ENCODE measurements around the gene NOTCH2. TPM values are rescaled to one million over a fixed set of nuclear protein-coding genes. Genes with fewer than 3 reads are reported as not detected.

NOTCH2 gene
- total and polyA plus RNA-seq, 2 donors: 33.9 to 166 TPM

DNA sequence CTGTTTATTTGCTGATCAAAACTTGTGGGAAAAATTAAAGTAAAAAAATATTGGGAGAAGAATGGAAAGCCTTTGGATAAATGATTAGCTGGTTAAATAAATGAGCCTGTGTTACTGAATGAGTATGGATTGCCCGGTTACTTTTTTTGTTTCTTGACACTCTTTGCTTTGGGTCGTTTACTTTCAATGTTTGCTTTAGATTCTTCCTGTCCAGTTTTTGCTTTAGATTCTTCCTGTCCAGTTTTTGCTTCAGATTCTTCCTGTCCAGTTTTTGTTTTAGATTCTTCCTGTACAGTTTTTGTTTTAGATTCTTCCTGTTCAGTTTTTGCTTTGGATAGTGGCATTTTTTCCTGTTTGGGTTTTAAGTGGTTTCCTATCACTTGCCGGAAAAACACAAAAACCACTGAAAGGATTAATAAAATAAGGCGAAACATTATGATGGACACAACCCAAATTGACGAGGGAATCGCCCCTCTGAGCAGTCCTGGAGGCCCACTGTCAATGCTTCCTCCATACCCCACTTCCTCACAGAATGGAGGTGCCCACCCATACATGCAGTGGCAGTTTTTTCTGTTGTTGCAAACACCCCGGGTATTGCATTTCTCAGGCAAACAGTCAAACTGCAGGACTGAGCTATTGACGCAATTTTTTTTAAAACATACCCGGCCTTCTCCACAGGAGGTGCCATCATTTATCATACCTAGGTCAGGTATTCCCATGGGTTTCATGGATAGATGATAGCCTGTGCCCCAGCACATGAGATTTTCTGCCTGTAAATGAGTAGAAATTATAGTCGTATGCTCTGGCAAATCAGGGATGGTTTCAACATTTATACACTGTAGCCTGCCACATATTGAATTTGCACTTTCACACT, 175.4 kb downstream of the NOTCH2 start:
- 82% methylated on average over 10 of the region's 10 CpGs for WGBS
- no peak for DNase-seq (ENCODE audit: extremely low spot score)
- Histone ChIP-seq H3K36me3 (ENCODE audit: insufficient read depth) (no peaks in the 10 kb centered on the region), H3K4me1 (ENCODE audit: insufficient read depth) (no peaks in the 10 kb centered on the region), H3K27ac (ENCODE audit: low read depth) (no peak overlapping the region), H3K4me3 (ENCODE audit: low read depth, low read length) (no peak overlapping the region)

DNA sequence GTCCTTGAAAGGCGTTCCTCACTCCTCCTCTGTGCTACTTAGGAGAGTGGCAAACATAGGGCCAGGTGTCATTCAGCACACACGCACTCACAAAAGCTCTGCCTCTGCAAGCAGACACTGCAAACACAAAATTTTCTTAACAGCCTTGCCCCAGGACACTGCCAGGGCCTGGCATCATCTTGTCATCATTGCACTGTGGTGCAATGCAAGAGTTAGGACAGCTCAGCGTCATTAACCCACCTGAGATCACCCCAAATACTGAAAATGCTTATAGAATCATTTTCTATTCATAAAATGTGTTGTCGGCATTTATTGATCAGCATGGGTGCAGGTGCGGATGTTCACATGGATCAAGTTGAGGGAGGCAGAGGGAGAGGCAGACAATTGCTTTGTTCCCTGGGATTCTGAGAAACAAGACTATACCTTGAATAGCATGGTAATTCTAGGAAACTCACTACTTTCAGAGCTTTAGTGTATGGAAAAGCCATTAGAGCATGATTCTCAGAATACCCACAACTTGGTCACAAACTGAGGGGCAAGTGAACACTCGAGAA, 176.1 kb downstream of the NOTCH2 start:
- DNase-seq (ENCODE audit: extremely low spot score): no peak
- Histone ChIP-seq H3K27ac (ENCODE audit: low read depth) (no peak overlapping the region), H3K4me1 (ENCODE audit: insufficient read depth) (no peaks in the 10 kb centered on the region), H3K4me3 (ENCODE audit: low read depth, low read length) (no peak overlapping the region), H3K36me3 (ENCODE audit: insufficient read depth) (no peaks in the 10 kb centered on the region)
- 89% methylated on average over 6 of the region's 6 CpGs for WGBS

DNA sequence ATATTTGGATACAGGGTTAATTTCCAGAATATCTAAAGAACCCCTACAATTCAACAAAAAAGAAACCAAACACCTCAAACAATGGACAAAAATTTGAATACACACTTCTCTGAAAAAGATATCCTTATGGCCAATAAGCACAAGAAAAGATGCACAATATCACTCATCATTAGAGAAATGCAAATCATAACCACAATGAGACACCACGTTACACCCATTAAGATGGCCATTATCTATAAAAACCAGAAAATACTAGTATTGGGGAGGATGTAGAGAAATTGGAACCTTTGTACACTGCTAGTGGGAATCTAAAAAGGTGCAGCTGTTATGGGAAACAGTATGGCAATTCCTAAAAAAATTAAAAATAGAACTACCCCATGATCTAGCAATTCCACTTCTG, 178.1 kb downstream of the NOTCH2 start:
- H3K4me3 ChIP-seq (ENCODE audit: low read depth, low read length): no peak overlapping the region
- DNase-seq (ENCODE audit: extremely low spot score): no peak
- WGBS: 78% methylated on average over 1 of the region's 1 CpG
- H3K4me1 ChIP-seq (ENCODE audit: insufficient read depth): no peaks in the 10 kb centered on the region
- no peaks in the 10 kb centered on the region for H3K36me3 ChIP-seq (ENCODE audit: insufficient read depth)
- H3K27ac ChIP-seq (ENCODE audit: low read depth): no peak overlapping the region

DNA sequence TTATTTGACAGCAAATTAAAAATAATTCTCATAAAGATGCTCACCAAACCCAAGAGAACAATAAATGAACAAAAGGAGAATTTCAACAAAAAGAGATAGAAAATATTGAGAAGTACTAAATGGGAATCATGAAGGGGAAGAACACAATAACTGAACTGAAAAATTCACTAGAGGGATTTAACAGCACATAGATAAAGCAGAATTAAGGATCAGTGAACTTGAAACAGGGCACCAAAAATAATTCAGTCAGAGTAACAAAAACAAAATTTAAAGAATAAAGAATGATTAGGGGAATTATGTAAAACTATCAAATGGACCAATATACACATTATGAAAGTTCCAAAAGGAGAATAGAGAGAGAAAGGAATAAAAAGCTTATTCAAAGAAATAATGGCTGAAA, 181.0 kb downstream of the NOTCH2 start:
- no peak for DNase-seq (ENCODE audit: extremely low spot score)
- no peak overlapping the region for H3K27ac ChIP-seq (ENCODE audit: low read depth)
- no peaks in the 10 kb centered on the region for H3K4me1 ChIP-seq (ENCODE audit: insufficient read depth)
- H3K4me3 ChIP-seq (ENCODE audit: low read depth, low read length): no peak overlapping the region
- no peaks in the 10 kb centered on the region for H3K36me3 ChIP-seq (ENCODE audit: insufficient read depth)

DNA sequence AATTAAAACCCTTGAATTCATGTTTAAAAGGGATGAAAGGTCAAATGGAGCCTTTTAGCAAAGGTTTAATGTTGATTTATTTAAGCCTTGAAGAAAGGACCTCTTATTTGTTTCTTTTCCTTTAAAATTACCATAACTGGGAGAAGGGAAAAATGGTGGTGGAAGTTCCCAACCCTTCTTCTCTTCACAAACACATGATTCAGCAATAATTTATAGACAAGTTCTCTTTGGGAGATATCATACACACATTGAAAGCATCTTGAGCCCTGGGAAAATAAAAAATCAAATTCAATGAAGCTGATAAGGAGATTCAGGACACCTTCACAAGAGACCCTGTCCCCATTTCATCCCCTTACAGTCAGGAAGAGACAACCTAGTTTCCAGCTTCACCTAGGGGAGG, 182.0 kb downstream of the NOTCH2 start:
- Histone ChIP-seq H3K27ac (ENCODE audit: low read depth) (no peak overlapping the region), H3K4me1 (ENCODE audit: insufficient read depth) (no peaks in the 10 kb centered on the region), H3K4me3 (ENCODE audit: low read depth, low read length) (no peak overlapping the region), H3K36me3 (ENCODE audit: insufficient read depth) (no peaks in the 10 kb centered on the region)
- no peak for DNase-seq (ENCODE audit: extremely low spot score)

DNA sequence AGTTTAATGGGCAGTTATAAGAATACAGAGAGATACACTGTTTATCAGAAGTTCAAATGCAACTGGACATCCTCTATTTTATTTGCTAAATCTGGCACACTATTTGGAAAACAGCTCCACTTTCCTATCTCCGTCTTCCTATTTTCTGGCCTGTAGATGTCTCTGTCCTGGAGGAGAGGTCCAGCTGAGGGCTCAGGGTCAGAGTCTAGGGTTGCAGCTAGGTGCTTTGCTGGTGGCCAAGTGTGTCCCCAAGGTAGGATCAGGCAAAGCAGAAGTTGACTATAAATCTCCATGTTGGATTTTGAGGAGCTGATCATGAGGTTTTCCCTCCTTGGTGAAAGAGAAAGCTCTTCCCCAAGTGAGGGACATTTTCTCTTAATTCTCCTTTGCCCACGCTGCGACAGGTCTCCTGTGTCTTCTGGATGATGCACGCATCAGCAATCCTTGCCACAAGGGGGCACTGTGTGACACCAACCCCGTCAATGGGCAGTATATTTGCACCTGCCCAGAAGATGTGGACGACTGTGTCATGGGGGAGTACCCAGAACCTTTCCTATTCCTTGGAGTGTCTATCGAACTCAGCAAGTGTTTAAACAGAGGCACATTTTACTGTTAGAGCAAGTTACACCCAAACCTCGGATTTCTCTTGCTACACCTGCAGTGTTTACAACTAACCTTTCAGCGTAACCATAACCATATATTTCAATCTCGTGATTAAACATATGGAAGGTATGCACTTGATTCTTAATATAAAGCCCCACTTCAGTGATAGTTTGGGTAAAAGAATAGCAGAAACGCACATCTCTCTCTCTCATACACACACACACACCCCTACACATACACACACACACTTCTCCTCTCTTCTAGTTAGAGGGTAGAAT, 183.3 kb downstream of the NOTCH2 start:
- Histone ChIP-seq H3K27ac (ENCODE audit: low read depth) (no peak overlapping the region), H3K36me3 (ENCODE audit: insufficient read depth) (no peaks in the 10 kb centered on the region), H3K4me1 (ENCODE audit: insufficient read depth) (no peaks in the 10 kb centered on the region), H3K4me3 (ENCODE audit: low read depth, low read length) (no peak overlapping the region)
- no peak for DNase-seq (ENCODE audit: extremely low spot score)
- WGBS: 62% methylated on average over 11 of the region's 11 CpGs

DNA sequence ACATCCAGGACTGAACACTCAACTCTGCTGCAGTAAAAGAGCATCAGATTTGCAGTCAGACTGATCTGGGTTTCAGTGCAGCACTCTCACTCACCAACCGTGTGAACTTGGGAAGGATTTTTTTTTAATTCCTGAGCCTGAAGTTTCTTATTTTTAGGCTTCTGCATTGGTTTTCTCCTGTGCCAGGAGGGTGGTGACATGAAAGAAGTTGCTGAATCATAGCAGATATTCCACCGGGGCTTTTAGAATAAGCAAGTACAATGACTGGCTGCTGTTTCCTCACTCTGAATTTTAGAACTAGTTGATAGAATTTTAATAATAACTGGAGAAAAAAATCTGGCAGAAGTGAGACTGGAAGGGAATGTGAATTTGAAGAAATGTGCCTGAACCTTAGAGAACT, 184.8 kb downstream of the NOTCH2 start:
- no peak overlapping the region for H3K27ac ChIP-seq (ENCODE audit: low read depth)
- no peaks in the 10 kb centered on the region for H3K36me3 ChIP-seq (ENCODE audit: insufficient read depth)
- no peaks in the 10 kb centered on the region for H3K4me1 ChIP-seq (ENCODE audit: insufficient read depth)
- no peak for DNase-seq (ENCODE audit: extremely low spot score)
- no peak overlapping the region for H3K4me3 ChIP-seq (ENCODE audit: low read depth, low read length)
- 26% methylated on average over 2 of the region's 2 CpGs for whole genome bisulfite sequencing

DNA sequence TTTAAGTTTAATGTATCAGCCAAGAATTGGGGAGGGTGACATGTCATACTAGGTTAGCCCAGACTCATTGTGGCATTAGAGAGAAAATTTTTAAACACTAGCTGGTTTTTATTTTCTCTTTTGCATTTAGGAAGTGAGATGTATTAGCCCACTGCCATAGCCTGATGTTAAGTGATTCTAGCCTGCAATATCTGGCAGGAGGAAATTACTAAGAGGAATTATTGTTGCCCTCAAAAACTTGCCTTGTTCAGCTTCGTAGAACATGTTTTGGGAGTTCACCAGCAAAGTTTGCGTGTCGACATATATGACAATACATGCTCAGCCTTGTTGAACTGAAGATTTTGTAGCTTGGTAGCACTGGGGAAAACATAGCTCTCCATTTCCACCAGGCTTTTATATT, 185.6 kb downstream of the NOTCH2 start:
- no peaks in the 10 kb centered on the region for H3K4me1 ChIP-seq (ENCODE audit: insufficient read depth)
- 96% methylated on average over 3 of the region's 3 CpGs for WGBS

DNA sequence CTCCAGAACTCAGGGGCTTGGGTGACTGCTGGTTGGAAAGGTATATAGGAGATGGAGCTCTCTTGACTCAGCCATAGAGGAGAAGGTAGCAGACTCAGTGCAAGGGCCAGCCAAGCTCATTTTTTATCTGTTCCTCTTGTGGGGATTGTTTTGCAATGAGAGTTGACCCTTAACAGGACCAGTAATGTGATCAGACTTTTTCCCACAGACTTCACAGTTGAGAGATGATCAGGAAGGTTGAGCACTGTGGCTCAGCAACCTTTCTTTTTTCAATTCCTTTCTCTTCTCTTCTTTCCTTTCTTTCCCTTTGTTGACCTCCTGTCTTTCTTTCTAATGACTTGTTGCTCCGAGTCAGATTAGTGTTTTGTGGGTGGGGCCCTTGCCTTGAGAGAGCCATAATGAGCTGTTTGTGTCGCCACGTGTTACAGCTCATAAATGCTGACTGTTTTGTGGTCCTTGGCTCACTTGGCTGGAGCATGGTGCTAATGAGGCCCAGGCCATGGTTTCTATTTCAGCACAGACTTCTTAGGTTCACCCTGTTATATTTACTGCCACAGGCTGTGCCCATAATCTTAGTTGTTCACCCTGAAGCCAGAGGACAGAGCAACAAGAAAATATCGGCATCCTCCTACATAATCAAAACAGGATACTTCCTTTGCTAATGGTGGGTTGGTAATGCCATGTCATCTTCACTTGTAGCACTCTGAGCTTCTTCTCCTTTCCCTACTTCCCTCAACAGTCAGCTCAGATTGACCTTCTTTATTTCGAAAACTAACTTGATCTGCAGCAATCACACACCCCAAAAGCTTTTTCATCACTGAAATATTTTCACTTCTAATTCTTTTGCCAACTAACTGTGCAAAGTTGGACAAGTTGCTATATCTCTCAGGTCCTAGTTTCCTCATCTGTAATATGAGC, 187.1 kb downstream of the NOTCH2 start:
- no peak overlapping the region for H3K4me3 ChIP-seq (ENCODE audit: low read depth, low read length)
- no peak for DNase-seq (ENCODE audit: extremely low spot score)
- H3K36me3 ChIP-seq (ENCODE audit: insufficient read depth): no peaks in the 10 kb centered on the region
- 72% methylated on average over 5 of the region's 5 CpGs for WGBS
- H3K27ac ChIP-seq (ENCODE audit: low read depth): no peak overlapping the region
- H3K4me1 ChIP-seq (ENCODE audit: insufficient read depth): no peaks in the 10 kb centered on the region

More for the DNA sequence above, 185.6 kb downstream of the NOTCH2 start:
- H3K4me3 ChIP-seq (ENCODE audit: low read depth, low read length): no peak overlapping the region
- no peaks in the 10 kb centered on the region for H3K36me3 ChIP-seq (ENCODE audit: insufficient read depth)
- DNase-seq (ENCODE audit: extremely low spot score): no peak
- no peak overlapping the region for H3K27ac ChIP-seq (ENCODE audit: low read depth)

DNA sequence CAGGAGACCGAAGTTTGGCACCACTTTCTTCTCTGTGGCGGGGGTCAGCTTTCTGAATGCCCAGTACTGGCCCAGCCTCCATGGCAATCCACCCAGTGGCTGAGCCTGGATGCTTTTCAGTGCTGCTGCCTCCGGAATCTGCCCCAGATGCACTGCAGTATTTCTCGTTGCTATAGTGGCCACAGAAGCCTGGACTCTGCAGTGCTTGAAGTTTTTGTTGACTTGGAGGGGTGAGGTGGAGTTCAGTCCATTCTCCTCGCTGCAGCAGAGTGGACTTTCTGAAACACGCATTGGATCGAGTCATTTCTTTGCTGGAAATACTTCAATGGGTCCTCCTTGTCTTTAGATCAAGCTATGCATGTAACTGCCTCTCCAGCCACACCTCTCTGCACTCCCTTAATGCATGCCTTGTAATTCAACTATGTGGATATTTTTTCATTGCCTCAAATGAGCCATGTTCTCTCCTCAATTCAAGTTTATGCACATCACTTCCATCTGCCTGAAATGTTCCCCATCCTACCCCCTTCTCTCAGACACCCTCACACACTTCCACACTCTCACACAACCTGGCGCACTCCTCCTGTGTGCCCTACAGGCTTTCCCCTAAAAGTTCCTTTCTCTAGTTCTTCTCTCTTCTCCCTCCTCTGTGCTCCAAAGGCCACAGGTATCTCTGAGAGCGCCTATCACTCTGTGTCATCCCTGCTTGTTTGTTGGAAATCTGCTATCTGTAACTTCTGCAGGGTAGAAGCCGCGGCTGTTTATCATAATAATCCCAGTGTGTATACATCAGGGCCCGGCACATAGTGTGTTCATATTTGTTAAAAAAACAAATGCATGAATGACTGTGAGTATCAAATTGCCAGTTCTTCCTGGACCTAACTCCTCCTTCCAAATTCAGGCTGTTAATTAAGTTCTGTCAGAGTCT, 189.7 kb downstream of the NOTCH2 start:
- Histone ChIP-seq H3K4me3 (ENCODE audit: low read depth, low read length) (no peak overlapping the region), H3K36me3 (ENCODE audit: insufficient read depth) (no peaks in the 10 kb centered on the region)
- WGBS: 75% methylated on average over 12 of the region's 12 CpGs

DNA sequence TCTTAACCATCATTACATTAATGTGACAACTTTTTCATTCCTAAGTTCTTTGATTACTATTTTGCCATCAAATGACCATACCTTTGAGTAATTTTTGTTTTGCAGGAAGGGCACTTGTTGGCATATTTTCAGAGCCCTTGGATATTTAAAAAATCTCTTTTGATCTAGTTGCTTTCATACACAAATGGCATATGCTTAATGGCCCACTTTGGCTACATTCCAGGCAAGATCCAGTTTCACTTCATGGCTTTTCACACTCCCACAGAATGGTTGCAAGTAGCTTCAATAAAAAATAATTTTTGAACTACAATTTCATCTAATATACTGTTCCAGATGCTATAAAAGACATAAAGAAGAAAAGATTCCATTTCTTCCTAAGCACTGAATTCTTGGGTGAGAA, 191.3 kb downstream of the NOTCH2 start:
- Histone ChIP-seq H3K36me3 (ENCODE audit: insufficient read depth) (no peaks in the 10 kb centered on the region), H3K4me1 (ENCODE audit: insufficient read depth) (no peaks in the 10 kb centered on the region), H3K4me3 (ENCODE audit: low read depth, low read length) (no peak overlapping the region), H3K27ac (ENCODE audit: low read depth) (no peak overlapping the region)
- no peak for DNase-seq (ENCODE audit: extremely low spot score)

More for the DNA sequence above, 189.7 kb downstream of the NOTCH2 start:
- DNase-seq (ENCODE audit: extremely low spot score): no peak
- Histone ChIP-seq H3K27ac (ENCODE audit: low read depth) (no peak overlapping the region), H3K4me1 (ENCODE audit: insufficient read depth) (no peaks in the 10 kb centered on the region)

DNA sequence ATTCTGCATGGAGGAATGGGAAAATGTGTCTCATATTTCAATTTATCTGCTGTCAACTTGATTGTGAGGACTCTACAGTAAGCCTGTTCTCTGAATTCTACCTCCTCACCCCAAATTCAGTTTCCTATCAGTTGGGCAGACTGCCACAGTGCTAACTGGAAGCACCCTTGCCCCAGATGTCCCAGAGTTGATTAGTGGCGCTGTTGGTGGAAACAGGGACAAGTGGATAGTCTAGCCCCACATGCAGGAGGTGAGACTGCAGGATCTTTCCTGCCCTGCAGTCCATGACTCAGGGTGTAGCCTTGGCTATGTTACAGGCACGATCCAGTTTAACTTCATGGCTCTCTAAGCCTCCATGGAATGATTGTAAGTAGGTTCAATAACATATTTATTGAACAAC, 195.3 kb downstream of the NOTCH2 start:
- WGBS: 73% methylated on average over 2 of the region's 2 CpGs
- no peak for DNase-seq (ENCODE audit: extremely low spot score)
- Histone ChIP-seq H3K36me3 (ENCODE audit: insufficient read depth) (no peaks in the 10 kb centered on the region), H3K27ac (ENCODE audit: low read depth) (no peak overlapping the region), H3K4me3 (ENCODE audit: low read depth, low read length) (no peak overlapping the region), H3K4me1 (ENCODE audit: insufficient read depth) (no peaks in the 10 kb centered on the region)
